SK-N-SH (cell line): Measurements from ENCODE around the gene SPAG8.

Source experiments
- CTCF ChIP-seq: fragments of 200-600 bp; sonication (generic); IDR thresholded peaks from 2 replicates; pipeline ENCODE4 v1.6.1; 2017; ENCODE audit warnings: antibody characterized with exemption, mild to moderate bottlenecking, moderate library complexity
- GATA2 ChIP-seq: sonication (generic); formaldehyde crosslinking; IDR thresholded peaks from 2 replicates; pipeline ENCODE4 v1.5.0; 2020; ENCODE audit warnings: mild to moderate bottlenecking, missing genetic modification reagents
- JUND ChIP-seq: IDR thresholded peaks from 2 replicates; pipeline ENCODE4 v1.4.0; 2012
- POLR2AphosphoS5 ChIP-seq: IDR thresholded peaks from 2 replicates; pipeline ENCODE4 v1.6.1; 2012; ENCODE audit warnings: low read depth, low read length
- RFX5 ChIP-seq: IDR thresholded peaks from 2 replicates; pipeline ENCODE4 v1.6.1; 2012; ENCODE audit warnings: mild to moderate bottlenecking, improper control_type of control experiment, low read length
- SMC3 ChIP-seq: IDR thresholded peaks from 2 replicates; pipeline ENCODE4 v1.6.1; 2012; ENCODE audit warnings: low read depth, low read length, improper control_type of control experiment
- YY1 ChIP-seq: IDR thresholded peaks from 2 replicates; pipeline ENCODE4 v1.4.0; 2012; ENCODE audit warnings: low read depth, mild to moderate bottlenecking
- TF ChIP-seq, protein P1 (sequence below): IDR thresholded peaks from 2 replicates; pipeline ENCODE4 v1.4.0; 2012; ENCODE audit warnings: low read depth
- TF ChIP-seq, protein P2 (sequence below): IDR thresholded peaks from 2 replicates; pipeline ENCODE4 v1.4.0; 2012; ENCODE audit warnings: low read depth, borderline replicate concordance

DNA sequence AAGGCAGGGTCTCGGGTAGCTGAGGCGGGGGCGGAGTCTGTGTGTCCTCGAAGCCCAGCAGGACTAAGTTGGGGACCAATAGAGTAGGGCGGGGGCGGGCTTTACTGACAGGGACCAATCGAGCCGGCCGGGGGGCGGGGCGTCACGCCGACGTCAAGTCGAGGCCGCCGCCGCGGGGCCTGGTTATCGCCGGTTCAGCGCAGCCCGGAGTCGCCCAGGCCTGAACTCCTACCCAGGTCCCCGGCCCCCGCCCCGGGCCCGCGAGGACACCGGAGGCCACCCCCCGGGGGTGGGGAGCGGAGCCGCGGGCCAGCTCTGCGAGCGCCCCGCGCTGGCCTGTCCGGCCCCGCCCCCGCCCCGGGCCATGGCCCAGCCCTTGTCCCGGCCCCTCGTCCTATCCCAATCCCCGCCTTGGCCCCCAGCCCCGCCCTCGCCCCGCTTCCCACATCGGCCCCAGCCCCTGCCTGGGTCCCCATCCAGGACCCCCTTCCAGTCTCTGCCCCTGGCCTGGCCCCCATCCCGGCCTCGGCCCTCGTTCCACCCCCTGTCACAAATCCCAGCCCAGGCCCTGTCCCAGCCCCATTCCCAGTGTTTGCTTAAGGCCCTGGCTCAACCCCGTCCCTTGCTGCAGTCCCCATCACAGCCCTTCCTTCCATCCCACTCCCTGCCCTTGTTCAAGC, 17.2 kb upstream of the SPAG8 start, which contains the start of gene TMEM8B:
- TF ChIP-seq CTCF (no peak), RFX5 (no peak), GATA2 (CRISPR knock-in tag) (no peak), YY1 (no peak), POLR2AphosphoS5 (no peak), SMC3 (no peak), JUND (no peak)
- TF ChIP-seq, protein P1, sequence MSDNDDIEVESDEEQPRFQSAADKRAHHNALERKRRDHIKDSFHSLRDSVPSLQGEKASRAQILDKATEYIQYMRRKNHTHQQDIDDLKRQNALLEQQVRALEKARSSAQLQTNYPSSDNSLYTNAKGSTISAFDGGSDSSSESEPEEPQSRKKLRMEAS, result no peak
- TF ChIP-seq, protein P2, sequence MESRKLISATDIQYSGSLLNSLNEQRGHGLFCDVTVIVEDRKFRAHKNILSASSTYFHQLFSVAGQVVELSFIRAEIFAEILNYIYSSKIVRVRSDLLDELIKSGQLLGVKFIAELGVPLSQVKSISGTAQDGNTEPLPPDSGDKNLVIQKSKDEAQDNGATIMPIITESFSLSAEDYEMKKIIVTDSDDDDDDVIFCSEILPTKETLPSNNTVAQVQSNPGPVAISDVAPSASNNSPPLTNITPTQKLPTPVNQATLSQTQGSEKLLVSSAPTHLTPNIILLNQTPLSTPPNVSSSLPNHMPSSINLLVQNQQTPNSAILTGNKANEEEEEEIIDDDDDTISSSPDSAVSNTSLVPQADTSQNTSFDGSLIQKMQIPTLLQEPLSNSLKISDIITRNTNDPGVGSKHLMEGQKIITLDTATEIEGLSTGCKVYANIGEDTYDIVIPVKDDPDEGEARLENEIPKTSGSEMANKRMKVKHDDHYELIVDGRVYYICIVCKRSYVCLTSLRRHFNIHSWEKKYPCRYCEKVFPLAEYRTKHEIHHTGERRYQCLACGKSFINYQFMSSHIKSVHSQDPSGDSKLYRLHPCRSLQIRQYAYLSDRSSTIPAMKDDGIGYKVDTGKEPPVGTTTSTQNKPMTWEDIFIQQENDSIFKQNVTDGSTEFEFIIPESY, result no peak
